Liver (tissue), 9 donors: ENCODE data around the gene GORAB. TPM values are rescaled to one million over a fixed set of nuclear protein-coding genes. Genes with fewer than 3 reads are reported as not detected.

Experiments used
- DNase-seq: peaks from one replicate; pipeline ENCODE4 v3.0.0-alpha.2; 2017; ENCODE audit warnings: low spot score
- H3K27ac ChIP-seq, 2 donors: one replicate each; pipeline ENCODE4 v1.7.0; 2013; ENCODE audit warnings: inconsistent platforms in 2 of 2, low read length in 2 of 2, control low read depth in 1 of 2, low read depth in 1 of 2, mild to moderate bottlenecking in 1 of 2
- H3K27me3 ChIP-seq, 4 donors: one replicate each; pipeline versions ENCODE4 v1.6.1 to v1.7.0; 2013; ENCODE audit warnings: low read length in 3 of 4, inconsistent platforms in 1 of 4, mild to moderate bottlenecking in 1 of 4, moderate library complexity in 1 of 4; ENCODE audit not compliant: control insufficient read depth in 4 of 4, insufficient read depth in 4 of 4
- H3K36me3 ChIP-seq, 4 donors: one replicate each; pipeline versions ENCODE4 v1.6.1 to v1.7.0; 2013; ENCODE audit warnings: low read length in 3 of 4, mild to moderate bottlenecking in 3 of 4, low read depth in 1 of 4, moderate library complexity in 1 of 4; ENCODE audit not compliant: control insufficient read depth in 4 of 4, insufficient read depth in 3 of 4
- H3K4me1 ChIP-seq, 4 donors: one replicate each; pipeline versions ENCODE4 v1.6.1 to v1.7.0; 2013; ENCODE audit warnings: low read length in 3 of 4, mild to moderate bottlenecking in 3 of 4, moderate library complexity in 1 of 4; ENCODE audit not compliant: control insufficient read depth in 4 of 4, insufficient read depth in 4 of 4
- H3K4me3 ChIP-seq, 3 donors: one replicate each; pipeline versions ENCODE4 v1.6.1 to v1.7.0; 2013; ENCODE audit warnings: low read length in 3 of 3, control low read depth in 1 of 3, low read depth in 1 of 3, mild to moderate bottlenecking in 1 of 3
- H3K9ac ChIP-seq, 2 donors: one replicate each; pipeline ENCODE4 v1.7.0; 2013; ENCODE audit warnings: low read length in 2 of 2, mild to moderate bottlenecking in 2 of 2, moderate library complexity in 2 of 2, control low read depth in 1 of 2, low read depth in 1 of 2
- H3K9me3 ChIP-seq, 4 donors: one replicate each; pipeline versions ENCODE4 v1.6.1 to v1.7.0; 2013; ENCODE audit warnings: low read length in 3 of 4; ENCODE audit not compliant: control insufficient read depth in 4 of 4
- CTCF ChIP-seq: fragments of 150-350 bp; IDR thresholded peaks from 2 replicates; pipeline ENCODE4 v1.5.1; 2017; ENCODE audit warnings: improper control_type of control experiment, low read depth, low read length; ENCODE audit not compliant: missing input control
- EGR1 ChIP-seq, 2 donors: IDR thresholded peaks; 2 replicates each; pipeline ENCODE4 v1.6.1; 2016 to 2018; ENCODE audit warnings: antibody characterized with exemption in 2 of 2, low read depth in 2 of 2
- FOXA1 ChIP-seq: IDR thresholded peaks from 2 replicates; pipeline ENCODE4 v1.6.1; 2016; ENCODE audit warnings: antibody characterized with exemption
- FOXA2 ChIP-seq: IDR thresholded peaks from 2 replicates; pipeline ENCODE4 v1.6.1; 2016; ENCODE audit warnings: antibody characterized with exemption
- GABPA ChIP-seq, 2 donors: IDR thresholded peaks in 1 of 2; conservative IDR thresholded peaks in 1 of 2; 2 replicates each; pipeline ENCODE4 v1.6.1; 2016; ENCODE audit warnings: antibody characterized with exemption in 2 of 2, mild to moderate bottlenecking in 1 of 2, moderate library complexity in 1 of 2
- HNF4G ChIP-seq: IDR thresholded peaks from 2 replicates; pipeline ENCODE4 v1.6.1; 2016; ENCODE audit warnings: antibody characterized with exemption
- JUND ChIP-seq, 2 donors: IDR thresholded peaks; 2 replicates each; pipeline ENCODE4 v1.6.1; 2016; ENCODE audit warnings: antibody characterized with exemption in 2 of 2
- NR2F2 ChIP-seq: IDR thresholded peaks from 2 replicates; pipeline ENCODE4 v1.6.1; 2016; ENCODE audit warnings: antibody characterized with exemption
- RAD21 ChIP-seq, 2 donors: IDR thresholded peaks; 2 replicates each; pipeline ENCODE4 v1.6.1; 2016; ENCODE audit warnings: antibody characterized with exemption in 2 of 2, mild to moderate bottlenecking in 2 of 2
- REST ChIP-seq: IDR thresholded peaks from 2 replicates; pipeline ENCODE4 v1.6.1; 2016; ENCODE audit warnings: antibody characterized with exemption, mild to moderate bottlenecking
- RXRA ChIP-seq, 2 donors: IDR thresholded peaks; 2 replicates each; pipeline ENCODE4 v1.6.1; 2017 to 2018; ENCODE audit warnings: antibody characterized with exemption in 2 of 2, mild to moderate bottlenecking in 1 of 2
- SP1 ChIP-seq: IDR thresholded peaks from 2 replicates; pipeline ENCODE4 v1.6.1; 2018; ENCODE audit warnings: antibody characterized with exemption, mild to moderate bottlenecking
- TAF1 ChIP-seq: conservative IDR thresholded peaks from 2 replicates; pipeline ENCODE4 v1.6.1; 2016; ENCODE audit warnings: antibody characterized with exemption, mild to moderate bottlenecking
- YY1 ChIP-seq: IDR thresholded peaks from 2 replicates; pipeline ENCODE4 v1.6.1; 2016; ENCODE audit warnings: antibody characterized with exemption, mild to moderate bottlenecking
- WGBS: extraction: QIAGEN DNeasy Blood & Tissue Kit; methylation state at CpG from one replicate; pipeline ENCODE4 v1.1.7; 2013; 5-methylcytosine and 5-hydroxymethylcytosine counted together
- polyA plus RNA-seq, 2 donors: library from polyadenylated mRNA; stranded (reverse) in 1 of 2; unstranded in 1 of 2; fragments of 200-250 nt in 1 of 2; fragments of >200 nt in 1 of 2; fragmentation: Nextera tagmentation in 1 of 2; extraction: Ambion mirVana in 1 of 2; gene quantifications; one replicate each; pipeline versions ENCODE4 v1.2.1 to v1.2.3, GENCODE V29; 2013 to 2015
- total RNA-seq, 2 donors: library from RNA; depleted of rRNA; stranded (reverse); fragments of >200 nt; gene quantifications; one replicate each; pipeline ENCODE4 v1.2.3, GENCODE V29; 2014
- TF ChIP-seq, protein P1 (sequence below): IDR thresholded peaks from 2 replicates; pipeline ENCODE4 v1.6.1; 2016; ENCODE audit warnings: antibody characterized with exemption
- TF ChIP-seq, protein P2 (sequence below): IDR thresholded peaks from 2 replicates; pipeline ENCODE4 v1.6.1; 2016; ENCODE audit warnings: antibody characterized with exemption
- donor health status: healthy.
- donor health status: healthy.
- donor health status: healthy.
- donor health status: healthy.
- donor health status: healthy.

The GORAB gene
- total and polyA plus RNA-seq, 4 donors, result 4.0 to 11.1 (median 8.7) TPM

- Histone ChIP-seq H3K36me3 (peaks cover 3 to 19% (median 9%) of the 10 kb centered on the region in 4 donors), H3K9ac (no peak overlapping the region), H3K27me3 (no peaks in the 10 kb centered on the region), H3K4me3 (no peak overlapping the region), H3K27ac (no peak overlapping the region), H3K4me1 (no peaks in the 10 kb centered on the region), H3K9me3 (peaks cover 8 to 16% (median 13%) of the 10 kb centered on the region in 4 donors)
- TF ChIP-seq REST, result no peak
- TF ChIP-seq, protein P1, sequence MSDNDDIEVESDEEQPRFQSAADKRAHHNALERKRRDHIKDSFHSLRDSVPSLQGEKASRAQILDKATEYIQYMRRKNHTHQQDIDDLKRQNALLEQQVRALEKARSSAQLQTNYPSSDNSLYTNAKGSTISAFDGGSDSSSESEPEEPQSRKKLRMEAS, result no peak
- DNase-seq, result no peak
These were observed 25.0 kb downstream of the GORAB start for GRCh38 chr1:170556917-170557316.

- Histone ChIP-seq H3K4me1 (no peaks in the 10 kb centered on the region), H3K4me3 (no peak overlapping the region), H3K9ac (no peak overlapping the region), H3K27ac (no peak overlapping the region), H3K36me3 (peaks cover 0 to 10% (median 2%) of the 10 kb centered on the region in 4 donors), H3K9me3 (peaks cover 8 to 16% (median 13%) of the 10 kb centered on the region in 4 donors), H3K27me3 (no peaks in the 10 kb centered on the region)
- DNase-seq, result no peak
- TF ChIP-seq SP1 (no peak), YY1 (no peak), FOXA2 (no peak), TAF1 (no peak)
- WGBS, result 96% methylated on average over 5 of the region's 5 CpGs
These were observed 26.8 kb downstream of the GORAB start for GRCh38 chr1:170558731-170559130.

GRCh38 chr1:170559166-170559565 is 27.2 kb downstream of the GORAB start:
- Histone ChIP-seq H3K27ac (no peak overlapping the region), H3K36me3 (peaks cover 0 to 9% (median 2%) of the 10 kb centered on the region in 4 donors), H3K27me3 (no peaks in the 10 kb centered on the region), H3K4me1 (no peaks in the 10 kb centered on the region), H3K9ac (no peak overlapping the region), H3K9me3 (peaks cover 8 to 16% (median 13%) of the 10 kb centered on the region in 4 donors), H3K4me3 (no peak overlapping the region)
- TF ChIP-seq YY1 (no peak), NR2F2 (no peak), RAD21 (IDR thresholded peaks at IDR 0.05) (no peak), CTCF (no peak), EGR1 (IDR thresholded peaks at IDR 0.05; ENCODE audit: low read depth in 2 of 2) (no peak), JUND (IDR thresholded peaks at IDR 0.05) (no peak), HNF4G (no peak), SP1 (no peak), FOXA2 (no peak), TAF1 (no peak), FOXA1 (no peak), RXRA (IDR thresholded peaks at IDR 0.05) (no peak), GABPA (IDR thresholded peaks at IDR 0.05 in 1 of 2, conservative IDR thresholded peaks at IDR 0.05 in 1 of 2) (no peak)
- TF ChIP-seq, protein P2, sequence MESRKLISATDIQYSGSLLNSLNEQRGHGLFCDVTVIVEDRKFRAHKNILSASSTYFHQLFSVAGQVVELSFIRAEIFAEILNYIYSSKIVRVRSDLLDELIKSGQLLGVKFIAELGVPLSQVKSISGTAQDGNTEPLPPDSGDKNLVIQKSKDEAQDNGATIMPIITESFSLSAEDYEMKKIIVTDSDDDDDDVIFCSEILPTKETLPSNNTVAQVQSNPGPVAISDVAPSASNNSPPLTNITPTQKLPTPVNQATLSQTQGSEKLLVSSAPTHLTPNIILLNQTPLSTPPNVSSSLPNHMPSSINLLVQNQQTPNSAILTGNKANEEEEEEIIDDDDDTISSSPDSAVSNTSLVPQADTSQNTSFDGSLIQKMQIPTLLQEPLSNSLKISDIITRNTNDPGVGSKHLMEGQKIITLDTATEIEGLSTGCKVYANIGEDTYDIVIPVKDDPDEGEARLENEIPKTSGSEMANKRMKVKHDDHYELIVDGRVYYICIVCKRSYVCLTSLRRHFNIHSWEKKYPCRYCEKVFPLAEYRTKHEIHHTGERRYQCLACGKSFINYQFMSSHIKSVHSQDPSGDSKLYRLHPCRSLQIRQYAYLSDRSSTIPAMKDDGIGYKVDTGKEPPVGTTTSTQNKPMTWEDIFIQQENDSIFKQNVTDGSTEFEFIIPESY, result no peak
- TF ChIP-seq, protein P1, result no peak
- 97% methylated on average over 2 of the region's 2 CpGs for WGBS
- no peak for DNase-seq
